GM18526 (cell line): ENCODE measurements around the gene SYT5.

ENCODE experiments used
- POLR2A ChIP-seq: IDR thresholded peaks from 3 replicates; pipeline ENCODE4 v1.6.1; 2011; ENCODE audit not compliant: insufficient read length; ENCODE audit errors: extremely low read depth

Gene SYT5

GRCh38 chr19:55158848-55159749, 21.0 kb downstream of the SYT5 start:
- TF ChIP-seq POLR2A, result no peak

DNA sequence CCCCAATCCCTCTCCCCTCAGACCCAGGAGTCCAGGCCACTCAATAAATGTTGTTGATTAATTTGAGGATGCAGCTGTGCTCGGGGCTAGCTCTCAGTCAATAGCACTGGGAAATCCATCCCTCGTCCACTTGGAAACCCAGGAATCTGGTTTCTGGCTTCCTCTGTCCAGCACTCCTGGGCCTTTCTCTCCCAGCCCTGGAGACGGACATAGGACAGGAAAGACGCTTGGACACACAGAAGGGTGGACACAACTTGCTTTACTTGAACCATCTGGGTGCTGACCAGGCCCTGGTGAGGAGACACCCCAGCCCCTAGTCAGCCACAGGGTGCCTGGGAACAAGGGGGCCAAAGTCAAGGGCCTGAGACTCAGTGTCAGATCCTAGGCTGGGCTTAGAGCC, 21.7 kb downstream of the SYT5 start:
- no peak for TF ChIP-seq POLR2A

- no peak for TF ChIP-seq POLR2A
Observed at GRCh38 chr19:55157064-55157908, 22.8 kb downstream of the SYT5 start, which contains the start of gene TNNI3. TNNI3 (minus strand) TSS chr19:55157732; CDS start chr19:55157589, 143 bp downstream.

- TF ChIP-seq POLR2A, result no peak
Observed at GRCh38 chr19:55156202-55157063, 23.7 kb downstream of the SYT5 start.

DNA sequence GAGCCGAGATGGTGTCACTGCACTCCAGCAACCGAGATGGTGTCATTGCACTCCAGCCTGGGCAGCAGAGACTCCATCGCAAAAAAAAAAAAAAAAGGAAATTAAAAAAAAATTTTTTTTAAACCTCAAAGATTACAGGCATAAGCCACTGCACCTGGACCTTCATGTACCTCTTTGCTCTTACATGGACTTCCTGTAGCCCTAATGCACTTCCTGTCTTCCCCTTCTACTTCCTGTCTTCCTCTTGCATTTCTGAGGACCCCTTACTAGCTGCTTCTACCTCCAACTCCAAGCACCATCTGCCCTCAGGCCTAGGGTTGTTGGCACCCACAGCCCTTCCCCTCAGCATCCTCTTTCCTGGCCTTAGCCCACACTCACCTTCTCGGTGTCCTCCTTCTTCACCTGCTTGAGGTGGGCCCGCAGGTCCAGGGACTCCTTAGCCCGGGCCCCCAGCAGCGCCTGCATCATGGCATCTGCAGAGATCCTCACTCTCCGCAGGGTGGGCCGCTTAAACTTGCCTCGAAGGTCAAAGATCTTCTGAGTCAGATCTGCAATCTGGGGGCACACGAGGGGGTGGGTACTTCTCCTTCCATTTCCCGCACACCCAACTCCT, 26.3 kb downstream of the SYT5 start:
- TF ChIP-seq POLR2A, result no peak

GRCh38 chr19:55152017-55152416, 28.1 kb downstream of the SYT5 start:
- TF ChIP-seq POLR2A, result no peak

GRCh38 chr19:55149078-55150003, 30.7 kb downstream of the SYT5 start, which contains the start of gene TNNT1:
TNNT1 (minus strand) TSS chr19:55149206; CDS start chr19:55147157, 2,049 bp downstream.
- TF ChIP-seq POLR2A, result no peak

DNA sequence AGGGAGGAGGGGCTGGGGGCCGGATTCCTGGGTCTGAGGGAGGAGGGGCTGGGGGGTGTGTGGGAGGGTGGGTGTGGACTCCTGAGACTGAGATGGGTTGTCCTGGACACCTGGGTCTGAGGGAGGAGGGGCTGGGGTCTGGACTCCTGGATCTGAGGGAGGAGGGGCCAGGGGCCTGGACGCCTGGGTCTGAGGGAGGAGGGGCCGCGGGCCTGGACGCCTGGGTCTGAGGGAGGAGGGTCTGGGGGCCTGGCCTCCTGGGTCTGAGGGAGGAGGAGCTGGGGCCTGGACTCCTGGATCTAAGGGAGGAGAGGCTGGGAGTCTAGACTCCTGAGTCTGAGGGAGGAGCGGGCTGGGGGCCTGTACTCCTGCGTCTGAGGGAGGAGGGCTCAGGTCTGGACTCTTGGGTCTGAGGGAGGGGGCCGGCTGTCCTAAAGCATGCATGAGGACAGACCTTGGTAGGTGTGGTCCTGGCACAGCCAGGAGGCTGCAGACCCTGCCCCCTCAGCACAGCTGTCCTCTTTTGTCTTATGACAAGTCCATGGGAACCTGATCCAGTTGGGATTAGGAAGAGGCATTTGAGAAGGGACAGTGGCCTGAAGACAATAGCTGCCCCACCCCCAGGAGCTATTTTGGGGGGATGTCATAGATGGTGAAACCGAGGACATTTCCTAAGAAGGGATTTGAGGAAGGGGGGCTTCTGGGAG, 32.4 kb downstream of the SYT5 start:
- no peak for TF ChIP-seq POLR2A

DNA sequence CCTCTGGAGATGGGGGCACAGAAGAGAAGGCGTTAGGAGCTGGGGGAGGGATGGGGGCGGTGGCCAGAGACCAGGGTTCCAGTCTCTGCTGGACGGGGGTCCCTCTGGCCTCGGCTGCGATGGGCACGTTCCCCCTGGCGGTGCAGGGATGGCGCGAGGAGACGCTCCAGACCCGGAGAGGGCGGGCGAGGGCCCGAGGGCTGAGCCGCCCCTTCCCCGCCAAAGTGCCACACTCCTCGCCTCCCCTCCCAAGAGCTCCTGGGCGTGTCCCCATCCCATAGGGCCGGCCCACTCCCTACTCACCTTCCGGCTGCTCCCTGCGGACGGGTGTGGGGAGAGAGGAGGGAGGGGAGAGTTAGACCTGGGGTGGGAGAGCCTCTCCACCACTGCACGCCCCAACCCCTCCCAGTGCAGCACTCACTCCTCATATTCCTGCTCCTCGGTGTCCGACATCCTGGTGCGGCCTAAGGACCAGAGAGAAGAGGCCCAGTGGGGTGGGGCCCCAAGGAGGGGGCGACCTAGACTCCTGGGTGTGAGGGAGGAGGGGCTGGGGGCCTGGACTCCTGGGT, 33.3 kb downstream of the SYT5 start:
- no peak for TF ChIP-seq POLR2A

DNA sequence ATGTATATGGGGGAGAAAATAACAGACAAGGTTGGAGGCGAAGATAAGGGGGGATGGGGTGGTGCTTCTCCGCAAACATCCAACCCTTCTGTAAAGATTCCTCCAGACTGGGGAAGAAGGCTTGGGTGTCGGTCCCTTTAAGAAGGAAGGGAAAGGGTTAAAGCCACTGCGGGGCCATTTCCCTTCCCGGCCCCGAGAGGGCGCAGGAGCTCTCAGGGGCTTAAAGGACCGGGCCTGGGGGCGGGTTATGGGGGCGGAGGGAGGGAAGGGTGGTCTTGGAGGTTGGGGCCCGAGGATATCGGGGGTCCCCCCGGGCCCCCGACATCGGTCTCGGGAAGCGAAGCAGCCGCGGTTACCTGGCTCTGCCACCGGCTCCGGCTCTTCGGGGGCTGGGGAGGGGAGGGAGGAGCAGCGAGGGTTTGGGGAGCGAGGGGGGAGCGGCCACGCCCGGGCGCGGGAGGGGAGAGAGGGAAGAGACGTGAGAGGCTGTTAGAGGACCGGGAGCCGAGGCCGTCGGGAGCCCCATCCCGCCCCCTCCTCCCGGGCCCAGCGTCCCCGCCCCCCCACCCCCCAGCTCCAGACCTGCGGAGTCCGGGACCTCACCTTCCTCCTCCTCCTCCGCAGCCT, 33.9 kb downstream of the SYT5 start:
- no peak for TF ChIP-seq POLR2A

DNA sequence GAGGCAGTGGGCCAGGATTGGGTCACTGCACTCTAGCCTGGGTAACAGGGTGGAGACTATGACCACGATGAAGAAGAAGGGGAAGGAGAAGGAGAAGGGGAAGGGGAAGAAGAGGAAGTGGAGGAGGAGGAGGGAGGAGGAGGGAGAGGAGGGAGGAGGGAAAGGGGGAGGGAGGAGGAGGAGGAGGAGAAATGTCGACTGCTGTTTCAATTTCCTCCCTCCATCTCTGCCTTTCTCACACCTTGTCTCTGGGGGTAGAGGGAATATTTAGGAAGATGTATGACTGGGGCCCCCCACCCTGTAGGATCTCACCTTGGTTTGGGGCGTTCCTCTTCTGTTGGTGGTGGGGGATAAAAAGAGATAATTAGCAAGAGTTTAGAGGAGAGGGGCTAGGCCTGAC, 34.9 kb downstream of the SYT5 start:
- no peak for TF ChIP-seq POLR2A

DNA sequence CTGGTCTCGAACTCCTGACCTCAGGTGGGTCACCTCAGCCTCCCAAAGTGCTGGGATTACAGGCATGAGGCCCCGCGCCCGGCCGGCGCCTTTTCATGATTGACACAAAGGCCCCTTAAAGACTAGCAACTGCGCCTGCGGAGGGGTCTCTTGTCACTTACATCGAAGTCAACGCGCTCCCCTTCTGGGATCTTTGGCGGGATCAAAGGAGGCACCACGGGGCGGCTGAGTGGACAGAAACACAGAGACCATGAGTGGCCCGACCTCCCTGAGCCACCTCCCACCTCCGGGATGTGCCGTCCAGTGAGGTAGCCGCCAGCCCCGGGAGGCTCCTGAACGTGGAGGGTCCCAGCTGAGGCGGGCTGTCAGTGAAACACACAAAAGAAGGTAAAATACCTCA, 38.4 kb downstream of the SYT5 start:
- TF ChIP-seq POLR2A, result no peak
